ENCODE data around the gene WBP1. TPM values are rescaled to one million over a fixed set of nuclear protein-coding genes. Genes with fewer than 3 reads are reported as not detected.
"Not testable (repeated sequence)": the region's sequence is repeated elsewhere in the genome, so short reads cannot be mapped to it uniquely, and the experiment has no call there.

WBP1 gene
- total and polyA plus RNA-seq, 4 donors: 38.1 to 149 (median 57.9) TPM

DNA sequence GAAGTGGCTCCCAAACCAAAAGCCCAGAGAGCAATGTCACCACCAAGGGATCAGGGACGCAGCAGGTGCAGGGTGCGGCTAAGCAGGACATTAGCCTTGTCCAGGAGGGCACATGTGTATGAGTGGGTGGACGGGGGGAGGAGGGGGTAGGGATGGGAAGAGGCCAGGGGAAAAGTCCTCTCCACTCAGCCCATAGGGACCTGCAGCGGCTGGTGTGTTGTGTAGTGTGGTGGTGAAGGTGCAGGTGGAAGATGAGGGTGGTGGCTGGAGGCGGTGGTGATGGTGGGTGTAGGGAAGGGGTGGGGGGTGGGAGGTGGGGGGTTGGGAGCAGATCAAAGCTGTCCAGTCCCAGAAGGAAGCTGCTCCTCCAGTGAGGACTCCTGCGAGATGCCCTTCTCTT lies 40.5 kb upstream of the WBP1 start:
- Histone ChIP-seq H3K36me3 (ENCODE audit: control insufficient read depth in 1 of 2, insufficient read depth in 2 of 2, low read length in 1 of 2) (no peaks in the 10 kb centered on the region), H3K27ac (ENCODE audit: low read depth in 1 of 2, low read length in 2 of 2) (no peak overlapping the region), H3K27me3 (ENCODE audit: control insufficient read depth in 1 of 2, insufficient read depth in 2 of 2, low read length in 1 of 2) (no peaks in the 10 kb centered on the region), H3K4me1 (ENCODE audit: control insufficient read depth in 1 of 2, insufficient read depth in 2 of 2, low read length in 2 of 2) (no peaks in the 10 kb centered on the region), H3K9me3 (ENCODE audit: control insufficient read depth, low read length) (no peaks in the 10 kb centered on the region), H3K4me3 (ENCODE audit: low read length in 2 of 2) (no peak overlapping the region)
- no peak for ATAC-seq (ENCODE audit: low FRiP score)
- WGBS, 2 donors: 88 to 95% methylated on average over 6 of the region's 6 CpGs
- intact Hi-C loops (cut with DNase I): no loop called here
- DNase-seq: peak in 1 of 2 donors; percentile 40

DNA sequence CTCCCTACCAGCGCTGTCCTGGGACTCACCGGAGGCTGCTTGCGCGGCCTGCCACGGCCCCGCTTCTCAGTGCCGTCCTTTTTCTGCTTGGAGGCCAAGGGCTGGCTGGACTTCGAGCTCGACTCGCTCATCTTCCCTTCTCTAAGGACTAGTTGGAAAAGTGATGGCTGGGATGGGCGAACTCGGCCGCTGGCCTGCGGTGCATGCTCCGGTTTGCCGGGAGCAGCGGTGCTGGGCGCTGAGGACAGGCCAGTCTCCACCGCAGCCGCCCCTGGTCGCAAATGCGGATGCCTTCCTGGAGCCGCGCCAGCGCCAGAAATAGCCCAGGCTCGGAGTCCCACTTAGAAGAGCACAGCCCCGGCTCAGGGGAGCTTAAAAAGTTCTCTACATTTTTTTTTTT lies 39.9 kb upstream of the WBP1 start:
- Histone ChIP-seq H3K4me3 (ENCODE audit: low read length in 2 of 2) (no peak overlapping the region), H3K36me3 (ENCODE audit: control insufficient read depth in 1 of 2, insufficient read depth in 2 of 2, low read length in 1 of 2) (no peaks in the 10 kb centered on the region), H3K4me1 (ENCODE audit: control insufficient read depth in 1 of 2, insufficient read depth in 2 of 2, low read length in 2 of 2) (no peaks in the 10 kb centered on the region), H3K27me3 (ENCODE audit: control insufficient read depth in 1 of 2, insufficient read depth in 2 of 2, low read length in 1 of 2) (no peaks in the 10 kb centered on the region), H3K9me3 (ENCODE audit: control insufficient read depth, low read length) (no peaks in the 10 kb centered on the region), H3K27ac (ENCODE audit: low read depth in 1 of 2, low read length in 2 of 2) (no peak overlapping the region)
- ATAC-seq (ENCODE audit: low FRiP score) (no peak), DNase-seq (peak; percentile 68 to 83)
- intact Hi-C loops (cut with DNase I): no loop called here
- 32 to 37% methylated on average over 27 of the region's 27 CpGs for WGBS, 2 donors

DNA sequence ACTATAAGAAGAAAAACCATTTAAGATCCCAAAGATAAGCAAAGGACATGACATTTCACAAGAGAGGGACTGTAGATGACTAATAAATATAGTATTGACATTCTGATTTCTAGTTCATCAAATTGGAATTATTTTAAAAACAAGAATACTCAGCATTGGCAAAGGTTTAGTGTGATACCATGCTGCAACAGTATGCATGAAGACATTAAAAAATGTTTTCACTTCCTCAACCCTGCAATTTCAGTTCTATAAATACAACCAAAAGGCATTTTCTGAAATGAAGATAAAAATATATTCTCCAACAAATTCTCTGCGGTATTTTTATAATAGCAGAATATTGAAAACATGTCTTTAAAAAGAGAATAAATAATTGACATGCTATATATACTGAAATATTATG lies 38.9 kb upstream of the WBP1 start:
- 56 to 63% methylated on average over 1 of the region's 1 CpG for WGBS, 2 donors
- no peak overlapping the region for H3K27ac ChIP-seq (ENCODE audit: low read depth in 1 of 2, low read length in 2 of 2)
- ATAC-seq (ENCODE audit: low FRiP score): no peak
- H3K4me3 ChIP-seq (ENCODE audit: low read length in 2 of 2): no peak overlapping the region
- H3K9me3 ChIP-seq (ENCODE audit: control insufficient read depth, low read length): no peaks in the 10 kb centered on the region
- no peaks in the 10 kb centered on the region for H3K4me1 ChIP-seq (ENCODE audit: control insufficient read depth in 1 of 2, insufficient read depth in 2 of 2, low read length in 2 of 2)
- DNase-seq: no peak
- H3K36me3 ChIP-seq (ENCODE audit: control insufficient read depth in 1 of 2, insufficient read depth in 2 of 2, low read length in 1 of 2): no peaks in the 10 kb centered on the region
- intact Hi-C loops (cut with DNase I): no loop called here
- no peaks in the 10 kb centered on the region for H3K27me3 ChIP-seq (ENCODE audit: control insufficient read depth in 1 of 2, insufficient read depth in 2 of 2, low read length in 1 of 2)

DNA sequence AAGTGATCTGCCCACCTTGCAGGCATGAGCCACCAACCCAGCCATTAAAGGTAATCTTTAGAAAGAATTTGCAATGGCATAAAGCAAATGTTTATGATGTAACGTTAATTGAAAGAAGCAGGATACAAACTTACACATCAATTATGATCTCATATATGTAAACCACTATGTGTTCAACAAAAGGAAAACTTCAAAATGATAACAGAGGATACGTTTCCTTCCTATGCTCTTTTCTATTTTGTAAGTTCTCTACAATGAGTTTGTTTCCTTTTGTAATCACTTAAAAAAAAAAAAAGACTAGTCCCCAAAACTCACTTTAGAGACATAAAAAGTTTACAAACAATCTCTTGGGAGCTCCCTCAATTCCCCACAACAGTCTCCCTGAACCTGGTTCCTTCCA lies 38.2 kb upstream of the WBP1 start:
- no peak for DNase-seq
- Histone ChIP-seq H3K4me1 (ENCODE audit: control insufficient read depth in 1 of 2, insufficient read depth in 2 of 2, low read length in 2 of 2) (no peaks in the 10 kb centered on the region), H3K4me3 (ENCODE audit: low read length in 2 of 2) (no peak overlapping the region), H3K27me3 (ENCODE audit: control insufficient read depth in 1 of 2, insufficient read depth in 2 of 2, low read length in 1 of 2) (no peaks in the 10 kb centered on the region), H3K27ac (ENCODE audit: low read depth in 1 of 2, low read length in 2 of 2) (no peak overlapping the region), H3K36me3 (ENCODE audit: control insufficient read depth in 1 of 2, insufficient read depth in 2 of 2, low read length in 1 of 2) (no peaks in the 10 kb centered on the region), H3K9me3 (ENCODE audit: control insufficient read depth, low read length) (no peaks in the 10 kb centered on the region)
- intact Hi-C loops (cut with DNase I): no loop called here
- whole genome bisulfite sequencing, 2 donors: 87 to 89% methylated on average over 2 of the region's 2 CpGs
- no peak for ATAC-seq (ENCODE audit: low FRiP score)

DNA sequence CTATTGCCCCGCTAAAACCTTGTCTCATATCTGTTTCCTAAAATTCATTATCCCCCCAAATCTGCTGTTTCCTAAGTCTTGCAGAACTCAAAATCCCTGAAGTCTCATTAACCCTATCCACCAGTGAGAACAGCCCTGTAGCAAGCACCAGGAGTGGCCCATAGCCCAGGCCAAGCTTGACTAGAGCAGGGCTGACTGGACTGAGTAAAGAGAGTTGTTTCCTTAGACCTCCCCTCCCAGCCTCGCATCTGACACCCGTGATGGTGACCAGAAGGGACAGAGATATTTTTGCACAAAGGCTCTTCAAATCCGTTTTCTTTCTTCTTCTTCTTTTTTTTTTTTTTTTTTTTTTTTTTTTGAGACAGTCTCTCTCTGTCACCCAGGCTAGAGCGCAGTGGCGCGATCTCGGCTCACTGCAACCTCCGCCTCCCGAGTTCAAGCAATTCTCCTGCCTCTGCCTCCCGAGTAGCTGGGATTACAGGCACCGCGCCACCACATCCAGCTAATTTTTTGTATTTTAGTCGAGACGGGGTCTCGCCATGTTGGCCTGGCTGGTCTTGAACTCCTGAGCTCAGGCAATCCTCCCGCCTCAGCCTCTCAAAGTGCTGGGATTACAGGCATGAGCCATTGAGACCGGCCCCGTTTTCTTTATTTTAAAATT lies 37.7 kb upstream of the WBP1 start:
- not testable (repeated sequence) for ATAC-seq (ENCODE audit: low FRiP score)

DNA sequence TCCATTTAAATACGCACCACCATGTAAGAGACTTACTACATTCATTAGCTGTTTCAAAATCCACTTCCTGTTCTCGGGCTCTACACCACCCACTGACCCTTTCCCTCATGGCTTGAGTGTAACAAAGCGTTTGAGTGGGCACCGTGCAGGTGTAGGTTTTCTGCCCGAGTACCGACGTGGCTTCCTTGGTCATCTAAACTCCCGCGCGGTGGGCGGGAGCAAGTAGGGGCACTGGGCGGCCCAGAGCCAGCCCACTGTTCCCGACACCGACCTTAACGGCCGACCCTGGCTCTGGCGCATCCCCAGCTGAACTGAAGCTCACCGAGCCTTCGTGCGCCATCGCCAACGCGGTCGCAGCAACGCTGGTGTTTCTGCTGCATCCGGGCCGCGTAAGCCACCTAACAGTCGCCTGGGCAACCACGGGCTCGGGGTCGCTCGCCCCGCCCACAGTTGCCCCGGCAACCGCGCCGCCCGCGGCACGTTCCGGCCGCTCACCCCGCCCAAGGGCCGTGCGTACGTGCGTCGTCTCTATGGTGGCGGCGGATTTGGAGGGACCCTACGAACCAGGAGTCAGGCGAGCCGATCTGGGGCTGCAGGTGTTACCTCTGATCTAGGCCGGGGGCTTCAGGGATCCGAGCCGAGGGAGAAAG lies 36.9 kb upstream of the WBP1 start, which contains the start of the genes C2orf81 and WDR54:
C2orf81 (minus strand) TSS at position 399 of the 650 bp plus-strand sequence; CDS start at position 340, 59 bp downstream.
WDR54 (plus strand) TSS at position 510 of the 650 bp plus-strand sequence. CDS start 424 bp downstream, outside the sequence.
- ATAC-seq (ENCODE audit: low FRiP score) (peak; percentile 93), DNase-seq (peak; percentile 92 to 95)
- WGBS, 2 donors: 1% methylated on average over 57 of the region's 57 CpGs
- no peak within 1 kb of the TSS for H3K27ac ChIP-seq (ENCODE audit: low read depth in 1 of 2, low read length in 2 of 2)
- H3K4me1 ChIP-seq (ENCODE audit: control insufficient read depth in 1 of 2, insufficient read depth in 2 of 2, low read length in 2 of 2): no peaks in the 10 kb centered on the region
- intact Hi-C loops (cut with DNase I): no loop called here
- no peaks in the 10 kb centered on the region for H3K9me3 ChIP-seq (ENCODE audit: control insufficient read depth, low read length)
- no peaks in the 10 kb centered on the region for H3K36me3 ChIP-seq (ENCODE audit: control insufficient read depth in 1 of 2, insufficient read depth in 2 of 2, low read length in 1 of 2)
- peak within 1 kb of the TSS; percentile 20 to 49 for H3K4me3 ChIP-seq (ENCODE audit: low read length in 2 of 2)
- no peaks in the 10 kb centered on the region for H3K27me3 ChIP-seq (ENCODE audit: control insufficient read depth in 1 of 2, insufficient read depth in 2 of 2, low read length in 1 of 2)

More for the DNA sequence above, 37.7 kb upstream of the WBP1 start:
- H3K4me3 ChIP-seq (ENCODE audit: low read length in 2 of 2); H3K9me3 ChIP-seq (ENCODE audit: control insufficient read depth, low read length); H3K27ac ChIP-seq (ENCODE audit: low read depth in 1 of 2, low read length in 2 of 2); DNase-seq; H3K27me3 ChIP-seq (ENCODE audit: control insufficient read depth in 1 of 2, insufficient read depth in 2 of 2, low read length in 1 of 2); H3K36me3 ChIP-seq (ENCODE audit: control insufficient read depth in 1 of 2, insufficient read depth in 2 of 2, low read length in 1 of 2); intact Hi-C loops (cut with DNase I); H3K4me1 ChIP-seq (ENCODE audit: control insufficient read depth in 1 of 2, insufficient read depth in 2 of 2, low read length in 2 of 2): not testable (repeated sequence)
- WGBS, 2 donors: 78 to 79% methylated on average over 18 to 19 of the region's 19 CpGs

DNA sequence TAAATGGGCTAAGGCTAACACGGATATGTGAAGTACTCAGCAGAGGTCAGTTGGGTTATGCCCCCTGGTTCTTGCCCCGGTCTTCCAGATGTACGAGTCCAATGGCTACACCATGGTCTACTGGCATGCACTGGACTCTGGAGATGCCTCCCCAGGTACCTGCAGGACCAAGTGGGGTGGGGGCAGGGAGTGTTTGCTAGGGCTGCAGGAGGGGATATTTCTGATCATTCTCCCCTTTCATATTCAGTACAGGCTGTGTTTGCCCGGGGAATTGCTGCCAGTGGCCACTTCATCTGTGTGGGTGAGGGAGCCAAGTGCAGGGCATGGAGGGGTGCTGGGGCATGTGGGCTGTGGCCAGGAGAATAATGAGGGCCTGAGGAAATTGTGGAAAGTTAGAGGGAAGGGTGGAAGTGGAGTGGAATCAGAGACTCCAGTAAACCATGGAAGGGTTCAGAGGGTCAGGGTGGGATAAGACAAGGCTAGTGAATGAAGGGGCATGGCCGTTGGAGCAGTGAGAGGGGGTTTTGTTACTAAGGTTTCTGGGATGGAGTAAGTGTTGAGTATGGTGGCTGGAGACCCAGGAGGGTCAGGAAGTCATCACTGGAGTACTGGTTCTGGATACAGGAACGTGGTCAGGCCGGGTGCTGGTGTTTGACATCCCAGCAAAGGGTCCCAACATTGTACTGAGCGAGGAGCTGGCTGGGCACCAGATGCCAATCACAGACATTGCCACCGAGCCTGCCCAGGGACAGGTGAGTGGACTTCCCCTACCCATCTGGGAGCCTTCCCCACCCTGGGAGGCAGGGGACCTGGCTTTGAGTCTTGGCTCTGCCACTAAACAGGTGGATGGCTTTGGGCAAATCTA lies 34.8 kb upstream of the WBP1 start:
- 60 to 69% methylated on average over 9 of the region's 9 CpGs for WGBS, 2 donors
- DNase-seq (no peak), ATAC-seq (ENCODE audit: low FRiP score) (no peak)
- H3K27me3 ChIP-seq (ENCODE audit: control insufficient read depth in 1 of 2, insufficient read depth in 2 of 2, low read length in 1 of 2): no peaks in the 10 kb centered on the region
- intact Hi-C loops (cut with DNase I): no loop called here
- H3K4me1 ChIP-seq (ENCODE audit: control insufficient read depth in 1 of 2, insufficient read depth in 2 of 2, low read length in 2 of 2): no peaks in the 10 kb centered on the region
- no peaks in the 10 kb centered on the region for H3K36me3 ChIP-seq (ENCODE audit: control insufficient read depth in 1 of 2, insufficient read depth in 2 of 2, low read length in 1 of 2)
- no peak overlapping the region for H3K4me3 ChIP-seq (ENCODE audit: low read length in 2 of 2)
- no peak overlapping the region for H3K27ac ChIP-seq (ENCODE audit: low read depth in 1 of 2, low read length in 2 of 2)
- H3K9me3 ChIP-seq (ENCODE audit: control insufficient read depth, low read length): no peaks in the 10 kb centered on the region

DNA sequence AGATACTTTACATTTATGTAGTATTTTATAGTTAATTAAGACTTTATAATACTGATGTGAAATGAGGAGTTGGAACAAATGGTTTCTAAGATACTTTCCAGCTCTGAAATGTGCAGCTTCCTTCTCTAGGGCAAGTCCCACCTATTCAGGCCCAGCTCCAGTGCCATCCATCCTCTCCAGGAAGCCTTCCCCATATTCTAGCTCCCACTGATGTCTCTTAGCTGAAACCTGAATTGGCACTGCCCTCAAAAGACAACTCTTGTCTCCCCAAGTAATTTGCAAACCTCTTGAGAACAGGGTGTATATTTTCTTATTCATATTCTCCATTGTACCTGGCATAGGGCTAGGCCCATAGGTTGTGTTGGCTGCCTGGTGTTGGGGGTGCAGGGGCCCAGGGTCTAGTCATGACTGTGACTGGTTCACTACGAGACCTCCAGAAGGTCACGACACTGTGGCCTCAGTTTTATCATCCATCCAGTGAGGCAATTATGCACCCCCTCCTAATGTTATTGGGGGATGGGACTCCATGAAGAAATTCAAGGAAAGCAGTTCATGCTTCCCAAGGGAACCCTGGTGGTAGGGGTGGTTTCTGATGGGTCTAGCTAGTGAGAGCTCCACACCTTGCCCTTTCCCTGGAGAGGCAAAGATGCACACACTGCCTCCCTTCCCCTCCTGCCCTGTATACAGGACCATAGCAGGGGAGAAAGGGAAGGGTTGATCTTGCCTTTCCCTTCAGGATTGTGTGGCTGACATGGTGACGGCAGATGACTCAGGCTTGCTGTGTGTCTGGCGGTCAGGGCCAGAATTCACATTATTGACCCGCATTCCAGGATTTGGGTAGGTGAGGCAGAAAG lies 33.9 kb upstream of the WBP1 start:
- no peaks in the 10 kb centered on the region for H3K36me3 ChIP-seq (ENCODE audit: control insufficient read depth in 1 of 2, insufficient read depth in 2 of 2, low read length in 1 of 2)
- intact Hi-C loops (cut with DNase I): no loop called here

More for the DNA sequence above, 33.9 kb upstream of the WBP1 start:
- Histone ChIP-seq H3K4me1 (ENCODE audit: control insufficient read depth in 1 of 2, insufficient read depth in 2 of 2, low read length in 2 of 2) (no peaks in the 10 kb centered on the region), H3K27me3 (ENCODE audit: control insufficient read depth in 1 of 2, insufficient read depth in 2 of 2, low read length in 1 of 2) (no peaks in the 10 kb centered on the region), H3K27ac (ENCODE audit: low read depth in 1 of 2, low read length in 2 of 2) (no peak overlapping the region), H3K4me3 (ENCODE audit: low read length in 2 of 2) (no peak overlapping the region), H3K9me3 (ENCODE audit: control insufficient read depth, low read length) (no peaks in the 10 kb centered on the region)
- DNase-seq (peak in 1 of 2 donors; percentile 11), ATAC-seq (ENCODE audit: low FRiP score) (no peak)
- WGBS, 2 donors: 71 to 73% methylated on average over 5 of the region's 5 CpGs

Data from aorta (tissue), 5 donors.